GM18502 (cell line): ENCODE data around the gene TRIM49D2.
"Not testable (repeated sequence)": the region's sequence is repeated elsewhere in the genome, so short reads cannot be mapped to it uniquely, and the experiment has no call there.

Experiments
- ATAC-seq: cut with Tn5 transposase; IDR thresholded peaks from one replicate; pipeline ENCODE4 v1.9.1; 2021; ENCODE audit warnings: mild to moderate bottlenecking; ENCODE audit not compliant: unreplicated experiment, poor library complexity

TRIM49D2 gene

GRCh38 chr11:89923764-89924163, at the start of gene TRIM49D2:
Gene TRIM49D2 (plus strand): TSS chr11:89924064. CDS start chr11:89926762, 2,698 bp downstream.
- ATAC-seq, result not testable (repeated sequence)

- ATAC-seq, result not testable (repeated sequence)
Observed at GRCh38 chr11:89877511-89877910, 46.4 kb upstream of the TRIM49D2 start.

GRCh38 chr11:89893245-89893644, 30.6 kb upstream of the TRIM49D2 start:
- not testable (repeated sequence) for ATAC-seq

- not testable (repeated sequence) for ATAC-seq
Observed at GRCh38 chr11:89900809-89901208, 23.1 kb upstream of the TRIM49D2 start.

- ATAC-seq, result no peak
Observed at GRCh38 chr11:89922195-89922660, 1.6 kb upstream of the TRIM49D2 start, which contains the start of gene TRIM49D1. Gene TRIM49D1 (minus strand): TSS chr11:89922245. CDS start chr11:89917710, 4,535 bp downstream.

- not testable (repeated sequence) for ATAC-seq
Observed at GRCh38 chr11:89960833-89961232, 37.0 kb downstream of the TRIM49D2 start.

- not testable (repeated sequence) for ATAC-seq
Observed at GRCh38 chr11:89965737-89966136, 41.9 kb downstream of the TRIM49D2 start, which contains the start of gene TRIM64. Gene TRIM64 (plus strand): TSS chr11:89966037. CDS start chr11:89968504, 2,467 bp downstream.
